SU-DHL-6 (cell line): Measurements from ENCODE around the gene MT3.

Experiments used
- H2AFZ ChIP-seq: fragments of 200-600 bp; sonication (generic); 2 replicates; pipeline ENCODE4 v1.6.1; 2014; ENCODE audit warnings: low read depth, mild to moderate bottlenecking, moderate library complexity, mixed read lengths, antibody characterized with exemption, low read length; ENCODE audit not compliant: severe bottlenecking
- H3F3A ChIP-seq: fragments of 200-600 bp; shearing (Covaris generic); 2 replicates; pipeline ENCODE4 v1.6.0; 2016; ENCODE audit warnings: antibody characterized with exemption, mild to moderate bottlenecking; ENCODE audit not compliant: insufficient read depth
- H3K27ac ChIP-seq: fragments of 200-600 bp; sonication (generic); 2 replicates; pipeline ENCODE4 v1.5.1; 2016; ENCODE audit warnings: low read depth, mild to moderate bottlenecking, low read length, moderate library complexity, mixed read lengths
- H3K27me3 ChIP-seq: fragments of 200-600 bp; sonication (generic), shearing (Covaris generic); 2 replicates; pipeline ENCODE4 v1.6.0; 2014; ENCODE audit warnings: mild to moderate bottlenecking, low read length
- H3K36me3 ChIP-seq: fragments of 200-600 bp; sonication (generic); 2 replicates; pipeline ENCODE4 v1.6.1; 2014; ENCODE audit warnings: mild to moderate bottlenecking, low read length, mixed read lengths
- H3K4me2 ChIP-seq: fragments of 300-600, 200-600 bp; shearing (Covaris generic), sonication (generic); 2 replicates; pipeline ENCODE4 v1.6.0; 2014; ENCODE audit warnings: low read length, low read depth, mild to moderate bottlenecking; ENCODE audit not compliant: poor library complexity, severe bottlenecking
- H3K4me3 ChIP-seq: fragments of 200-600 bp; sonication (generic); 2 replicates; pipeline ENCODE4 v1.5.1; 2014; ENCODE audit warnings: antibody characterized with exemption, low read length, mild to moderate bottlenecking, mixed read lengths; ENCODE audit not compliant: insufficient read depth, poor library complexity, severe bottlenecking
- H3K79me2 ChIP-seq: fragments of 200-600 bp; sonication (generic); 2 replicates; pipeline ENCODE4 v1.6.1; 2014; ENCODE audit warnings: mild to moderate bottlenecking, low read length, moderate library complexity; ENCODE audit not compliant: insufficient read depth
- H3K9ac ChIP-seq: fragments of 200-600 bp; sonication (generic); 2 replicates; pipeline ENCODE4 v1.7.0; 2014; ENCODE audit warnings: mild to moderate bottlenecking, low read length
- H3K9me2 ChIP-seq: fragments of 200-600 bp; sonication (generic); replicated peaks from 2 replicates; pipeline ENCODE4 v1.6.1; 2014; ENCODE audit warnings: low read length; ENCODE audit not compliant: insufficient read depth
- H3K9me3 ChIP-seq: fragments of 200-600 bp; sonication (generic); 2 replicates; pipeline ENCODE4 v1.6.1; 2014; ENCODE audit warnings: low read length, mixed read lengths; ENCODE audit not compliant: insufficient read depth
- H4K20me1 ChIP-seq: fragments of 200-600 bp; sonication (generic); 2 replicates; pipeline ENCODE4 v1.6.1; 2014; ENCODE audit warnings: low read depth, mild to moderate bottlenecking, antibody characterized with exemption, low read length, moderate library complexity, mixed read lengths
- CTCF ChIP-seq: fragments of 200-600 bp; sonication (generic); IDR thresholded peaks from one replicate; pipeline ENCODE4 v1.5.1; 2017; ENCODE audit warnings: antibody characterized with exemption, mild to moderate bottlenecking, low read length, moderate library complexity; ENCODE audit not compliant: insufficient read depth, poor library complexity, severe bottlenecking
- EZH2phosphoT487 ChIP-seq: fragments of 200-600 bp; sonication (generic), shearing (Covaris generic); conservative IDR thresholded peaks from 2 replicates; pipeline ENCODE4 v1.6.1; 2018; ENCODE audit warnings: mild to moderate bottlenecking, antibody characterized with exemption, low read length, moderate library complexity, mixed read lengths

MT3 gene

GRCh38 chr16:56632156-56632847, 43.0 kb downstream of the MT3 start, which contains the start of gene MT1M:
TSS of gene MT1M (plus strand) at chr16:56632659. CDS start at chr16:56632732, 73 bp downstream.
- Histone ChIP-seq H3K9me3 (no peaks in the 10 kb centered on the region), H3K9me2 (no peaks in the 10 kb centered on the region), H3K27ac (no peak within 1 kb of the TSS), H4K20me1 (no peaks in the 10 kb centered on the region), H3F3A (no peaks in the 10 kb centered on the region), H3K4me3 (no peak within 1 kb of the TSS), H2AFZ (no peak within 1 kb of the TSS), H3K79me2 (no peaks in the 10 kb centered on the region), H3K4me2 (no peak within 1 kb of the TSS), H3K36me3 (no peaks in the 10 kb centered on the region), H3K9ac (no peak within 1 kb of the TSS), H3K27me3 (no peaks in the 10 kb centered on the region)
- no peak for TF ChIP-seq CTCF
- no peak for TF ChIP-seq EZH2phosphoT487

- H3K27ac ChIP-seq, result no peak overlapping the region
- no peaks in the 10 kb centered on the region for H3F3A ChIP-seq
- no peaks in the 10 kb centered on the region for H3K36me3 ChIP-seq
- H3K4me3 ChIP-seq, result no peak overlapping the region
- no peak overlapping the region for H3K4me2 ChIP-seq
- H3K9me2 ChIP-seq, result no peaks in the 10 kb centered on the region
- H3K9ac ChIP-seq, result no peak overlapping the region
- H3K27me3 ChIP-seq, result no peaks in the 10 kb centered on the region
- H3K9me3 ChIP-seq, result no peaks in the 10 kb centered on the region
- TF ChIP-seq CTCF, result no peak
- TF ChIP-seq EZH2phosphoT487, result no peak
- no peaks in the 10 kb centered on the region for H4K20me1 ChIP-seq
- H3K79me2 ChIP-seq, result no peaks in the 10 kb centered on the region
- H2AFZ ChIP-seq, result no peak overlapping the region
Observed at GRCh38 chr16:56632848-56633365, 43.6 kb downstream of the MT3 start.

GRCh38 chr16:56633535-56633934, 44.2 kb downstream of the MT3 start:
- Histone ChIP-seq H3K27me3 (no peaks in the 10 kb centered on the region), H3K9me3 (no peaks in the 10 kb centered on the region), H4K20me1 (no peaks in the 10 kb centered on the region), H3K9ac (no peak overlapping the region), H3K79me2 (no peaks in the 10 kb centered on the region), H3K9me2 (no peaks in the 10 kb centered on the region), H3K27ac (no peak overlapping the region), H2AFZ (no peak overlapping the region), H3K36me3 (no peaks in the 10 kb centered on the region), H3F3A (no peaks in the 10 kb centered on the region), H3K4me2 (no peak overlapping the region), H3K4me3 (no peak overlapping the region)
- no peak for TF ChIP-seq CTCF
- no peak for TF ChIP-seq EZH2phosphoT487
